Suppressor macrophage (primary cell): ENCODE results near the gene CCDC149.

Source experiments
- DNase-seq, 4 experiments: peaks; one replicate each; pipeline ENCODE4 v3.0.0-alpha.2; 2020 to 2022

The CCDC149 gene

DNA sequence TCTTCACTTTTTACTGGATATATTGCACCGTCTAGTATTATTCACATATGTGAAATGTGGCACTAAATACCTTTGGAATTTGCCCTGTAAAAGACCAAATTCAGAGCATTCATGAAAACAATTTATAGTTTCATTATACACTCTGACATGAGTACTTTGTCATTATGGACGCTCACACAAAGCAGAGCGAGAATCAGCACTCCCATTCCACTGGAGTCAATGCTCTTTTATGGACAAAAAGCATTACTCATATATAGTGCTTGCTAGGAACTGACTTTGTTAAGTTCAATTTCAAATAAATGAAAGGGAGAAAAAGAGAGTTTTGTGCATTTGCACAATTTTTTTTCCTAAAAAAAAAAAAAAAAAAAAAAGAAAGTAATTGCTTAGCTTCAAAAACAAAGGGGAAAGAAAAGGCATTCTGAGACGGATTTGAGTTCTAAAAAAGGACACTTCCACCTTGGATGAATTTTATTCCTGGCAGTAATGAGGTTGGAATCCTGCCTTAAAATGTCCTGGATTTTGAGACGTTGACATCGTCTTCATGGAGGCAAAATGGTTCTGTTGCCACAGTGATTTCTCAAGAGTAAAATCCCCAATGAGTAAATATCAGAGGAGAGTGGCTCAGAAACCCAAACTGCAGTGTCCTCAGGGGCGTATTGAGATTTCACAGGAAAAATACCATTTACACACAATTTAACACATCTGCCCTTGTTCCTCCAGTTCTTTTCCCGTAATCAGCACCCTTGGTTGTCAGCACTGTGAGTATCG, 34.8 kb downstream of the CCDC149 start:
- DNase-seq, result no peak

DNA sequence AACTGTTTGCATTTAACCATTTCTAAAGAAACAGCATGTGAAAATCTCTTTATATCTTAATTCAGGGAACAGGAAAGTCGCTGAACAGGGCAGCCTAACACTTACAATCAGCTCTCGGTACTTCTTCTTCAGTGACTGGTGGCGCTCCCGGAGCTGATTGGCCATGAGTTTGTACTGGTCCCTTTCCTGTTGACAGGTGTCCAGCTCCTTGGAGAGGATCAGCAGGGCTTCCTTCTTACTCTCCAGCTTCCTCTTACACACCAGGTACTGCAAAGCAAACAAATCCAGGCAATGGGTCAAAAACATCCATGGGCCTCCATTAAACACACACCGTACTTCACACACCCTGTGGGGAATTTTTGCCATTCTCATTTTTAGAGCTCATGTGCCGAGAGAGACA, 36.4 kb downstream of the CCDC149 start:
- no peak for DNase-seq

DNA sequence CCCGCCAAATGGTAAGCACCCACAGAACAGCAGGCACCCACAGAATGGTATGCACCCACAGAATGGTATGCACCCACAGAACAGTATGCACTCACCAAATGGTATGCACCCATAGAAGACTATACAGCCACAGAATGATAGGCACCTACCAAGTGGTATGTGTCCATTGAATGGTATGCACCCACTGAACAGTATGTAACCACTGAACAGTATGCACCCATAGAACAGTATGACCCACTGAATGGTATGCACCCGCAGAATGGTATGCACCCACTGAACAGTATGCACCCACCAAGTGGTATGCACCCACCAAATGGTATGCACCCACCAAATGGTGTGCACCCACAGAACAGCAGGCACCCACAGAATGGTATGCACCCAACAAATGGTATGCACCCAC, 40.1 kb downstream of the CCDC149 start:
- no peak for DNase-seq

DNA sequence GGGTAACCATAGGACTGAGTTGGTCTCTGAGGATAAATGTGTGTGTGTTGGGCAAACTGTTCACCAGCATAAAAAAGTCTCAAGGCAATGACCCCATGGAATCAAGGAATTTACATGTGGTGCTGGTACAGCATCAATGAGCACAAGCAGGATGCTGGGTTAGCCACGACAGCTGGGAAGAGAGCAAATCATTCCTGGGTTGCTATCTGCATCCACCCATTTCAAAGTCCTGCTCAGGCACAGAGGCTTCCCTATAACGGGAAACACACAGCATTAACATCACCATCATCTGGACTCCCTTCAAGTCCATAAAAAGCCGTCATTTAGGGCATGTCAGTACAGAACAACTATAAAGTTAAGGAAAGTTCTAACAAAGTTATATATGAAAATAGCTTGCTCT, 41.6 kb downstream of the CCDC149 start:
- no peak for DNase-seq

DNA sequence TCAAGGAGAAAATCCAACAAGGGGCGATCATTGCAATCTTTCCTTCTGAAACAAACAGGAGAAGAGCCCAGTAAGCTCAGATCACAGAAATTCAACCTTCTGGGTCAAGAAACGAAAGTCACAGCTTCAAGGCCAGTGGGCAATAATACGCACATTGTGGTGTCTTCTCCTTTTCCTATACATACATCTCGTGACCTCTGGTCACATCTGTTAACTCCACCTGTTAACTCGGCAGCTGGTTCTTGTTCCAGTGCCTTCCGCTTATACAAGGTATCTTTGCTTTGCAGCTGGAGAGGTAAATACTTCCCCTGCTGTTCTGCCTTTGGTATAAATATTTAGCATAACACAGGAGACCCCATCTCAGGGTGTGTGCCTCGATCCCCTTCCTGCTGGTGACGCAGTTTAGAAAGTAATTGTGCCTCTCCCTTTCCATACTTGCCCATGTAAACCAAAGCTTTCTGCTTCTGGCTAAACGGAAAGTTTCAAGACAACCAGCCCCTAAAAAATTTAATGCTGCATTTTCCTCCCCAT, 45.0 kb downstream of the CCDC149 start:
- no peak for DNase-seq

DNA sequence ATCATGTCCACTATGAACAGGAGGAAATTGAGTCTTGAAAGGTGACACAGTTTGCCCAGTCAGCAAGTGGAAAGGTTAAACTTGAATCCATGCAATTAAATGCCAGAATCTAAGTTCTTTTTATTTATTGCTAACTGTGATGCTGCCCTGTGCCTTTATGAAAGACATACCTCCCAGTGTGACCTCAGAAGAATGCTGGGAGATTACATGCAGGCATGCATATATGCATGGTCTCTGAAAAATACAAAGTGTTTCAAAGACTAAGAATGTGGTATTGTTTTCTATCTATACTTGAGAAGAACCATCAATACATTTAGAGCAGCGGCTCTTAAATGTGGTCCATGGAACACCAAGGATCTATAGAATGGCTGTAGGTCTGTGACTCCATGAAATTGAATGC, 45.6 kb downstream of the CCDC149 start:
- DNase-seq, result no peak

DNA sequence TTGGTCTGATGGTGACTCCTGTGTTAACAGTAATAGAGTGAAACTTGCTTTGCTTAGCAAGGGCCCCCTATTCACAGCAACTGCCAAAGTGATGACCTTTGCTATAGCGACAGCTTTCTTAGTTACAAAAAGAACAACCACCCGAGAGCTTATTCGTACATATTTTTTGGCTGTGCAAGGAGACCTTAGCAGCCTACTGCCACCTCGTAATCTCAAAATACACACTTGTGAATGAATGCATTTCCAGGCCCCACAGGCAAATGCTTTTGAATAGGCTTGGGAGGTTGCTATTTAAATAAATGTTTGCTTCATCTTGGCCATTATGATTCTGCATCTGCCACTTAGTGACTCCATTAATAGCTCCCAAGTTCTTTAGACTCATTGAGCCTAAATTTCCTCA, 47.4 kb downstream of the CCDC149 start:
- no peak for DNase-seq

DNA sequence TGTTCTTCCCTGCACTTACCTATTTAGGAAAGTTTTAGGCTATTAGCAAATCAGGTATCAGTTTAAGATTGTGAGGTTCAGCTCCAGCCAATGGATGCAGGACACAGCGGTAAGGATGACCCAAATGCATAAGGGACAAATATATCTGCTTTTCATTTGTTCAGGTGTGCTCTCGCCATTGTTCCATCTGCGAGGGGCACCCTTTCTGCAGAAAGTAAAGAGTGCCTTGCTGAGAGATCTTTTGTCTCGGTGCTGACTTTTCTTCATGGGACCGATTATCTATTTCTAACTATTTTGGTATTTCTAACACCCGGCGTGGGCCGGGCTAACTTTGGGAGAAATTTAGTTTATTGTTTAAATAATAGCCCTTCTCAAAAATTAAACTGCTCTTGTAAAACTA, 49.0 kb downstream of the CCDC149 start:
- DNase-seq, result no peak

DNA sequence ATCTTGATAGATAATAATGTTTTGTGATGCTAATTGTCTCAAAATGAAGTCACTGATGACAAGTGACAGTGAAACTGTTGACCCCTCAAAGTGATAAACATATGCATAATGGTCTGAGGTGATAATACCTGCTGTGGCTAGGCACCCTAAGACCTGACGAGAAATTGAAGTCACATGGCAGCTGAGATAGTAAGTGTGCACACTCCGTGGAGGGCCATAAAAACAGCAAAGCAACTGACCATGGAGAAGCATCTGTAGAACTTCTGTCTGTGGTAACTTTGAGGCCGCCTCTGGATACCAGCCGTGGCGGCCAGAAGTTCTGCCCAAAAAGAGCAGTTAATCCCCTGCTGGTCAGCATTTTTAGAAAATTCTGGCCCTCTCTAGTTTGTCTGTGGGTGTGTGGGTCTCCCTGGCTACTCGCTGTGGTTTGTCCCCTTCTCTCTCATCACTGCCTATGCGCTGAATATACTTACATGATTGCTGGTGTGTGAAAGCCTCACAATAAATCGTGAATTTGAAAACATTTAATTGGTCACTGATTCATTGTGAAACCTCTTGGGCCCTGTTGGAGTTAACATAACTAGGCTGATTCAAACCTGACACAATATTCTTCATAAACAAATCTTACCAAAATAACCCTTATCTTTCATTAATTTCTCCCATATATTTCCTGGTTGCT, 50.6 kb downstream of the CCDC149 start:
- DNase-seq, result no peak

DNA sequence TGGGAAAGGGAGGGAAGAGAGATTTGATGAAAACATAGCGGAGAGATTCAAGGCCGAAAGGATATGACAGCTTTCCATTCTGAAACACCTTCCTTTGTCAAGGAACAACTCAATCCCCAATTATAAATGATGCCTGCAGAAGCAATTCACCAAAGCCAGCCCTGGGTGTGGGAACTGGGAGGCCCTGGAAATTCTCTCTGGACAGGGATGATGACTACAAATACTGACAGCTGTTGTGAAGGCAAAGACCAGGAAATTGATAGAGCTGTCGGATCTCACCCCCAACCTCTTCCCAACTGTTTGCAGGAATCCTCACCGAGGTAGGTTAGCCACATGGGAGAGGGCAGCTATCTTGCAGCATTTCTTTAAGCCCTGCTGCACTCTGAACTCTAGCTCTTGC, 54.3 kb downstream of the CCDC149 start:
- DNase-seq, result no peak

DNA sequence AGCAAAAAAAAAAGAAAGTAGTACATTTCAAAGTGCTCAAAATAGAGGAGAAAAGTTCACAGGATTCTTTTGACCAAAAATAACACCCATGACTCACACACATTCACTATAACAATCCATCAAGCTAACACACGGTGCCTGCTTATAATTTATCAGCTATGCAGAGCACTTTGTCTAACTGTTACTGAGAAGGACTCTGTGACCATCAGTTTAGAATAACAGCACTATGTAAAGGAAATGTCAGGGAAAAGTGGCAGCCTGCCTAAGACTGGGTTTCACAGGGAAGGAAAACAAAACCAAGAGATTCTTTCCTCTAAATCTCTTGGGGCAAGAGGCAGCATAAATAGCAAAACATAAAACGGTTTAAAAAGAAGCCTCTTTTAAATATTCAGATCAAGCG, 54.8 kb downstream of the CCDC149 start:
- DNase-seq, result no peak

DNA sequence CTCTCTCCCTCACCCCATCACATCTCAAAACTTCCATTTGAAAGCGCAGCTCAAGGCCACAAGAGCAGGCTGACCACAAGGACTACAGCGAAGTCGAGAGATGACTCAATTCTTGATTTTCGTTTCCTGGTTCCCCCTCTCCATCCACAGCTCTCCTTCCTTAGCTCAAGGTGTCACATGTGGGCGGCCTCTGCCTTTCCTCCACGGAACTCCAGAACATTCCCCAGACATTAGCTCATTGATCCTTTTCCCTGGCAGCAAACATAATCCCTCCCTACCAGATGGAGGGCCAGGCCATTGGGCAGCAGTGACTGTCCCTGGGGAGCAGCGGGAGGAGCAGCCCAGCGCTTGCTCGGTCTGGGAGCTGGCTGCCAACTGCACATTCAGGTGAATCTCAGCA, 56.3 kb downstream of the CCDC149 start:
- no peak for DNase-seq

DNA sequence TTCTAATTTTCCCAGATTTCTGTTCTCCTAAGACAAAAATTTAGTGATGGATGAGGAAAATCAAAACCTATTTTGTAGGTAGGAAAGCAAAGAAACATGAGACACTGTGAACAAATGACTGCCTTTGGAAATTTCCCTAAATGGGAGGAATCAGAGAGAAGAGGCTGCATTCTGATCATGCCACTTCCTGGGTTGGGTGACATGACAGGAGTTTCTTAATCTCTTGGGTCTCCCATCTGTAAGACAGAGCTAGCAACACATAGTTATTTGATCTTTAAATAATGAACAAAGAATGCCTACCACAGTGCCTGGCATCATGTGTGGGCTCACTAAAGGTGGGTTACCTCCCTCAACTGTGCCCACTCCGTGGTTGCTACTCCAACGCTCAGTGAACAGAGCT, 57.1 kb downstream of the CCDC149 start:
- no peak for DNase-seq

DNA sequence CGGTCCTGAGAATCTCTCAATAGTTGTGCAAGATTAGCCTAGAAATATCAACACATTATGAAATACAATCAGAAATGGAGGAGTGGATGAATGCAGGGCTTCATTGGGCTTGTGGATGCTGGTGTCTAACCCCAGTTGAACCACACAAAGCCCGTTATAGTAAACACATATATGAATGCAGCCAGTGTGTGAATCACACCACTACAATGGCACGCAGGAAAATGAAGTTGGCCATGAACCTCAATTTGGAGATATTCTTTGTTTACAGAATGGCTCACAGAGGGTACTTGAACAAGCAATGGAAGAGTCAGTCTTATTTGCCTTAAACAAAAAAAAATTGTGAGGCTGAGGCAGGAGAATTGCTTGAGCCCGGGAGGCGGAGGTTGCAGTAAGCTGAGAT, 59.7 kb downstream of the CCDC149 start:
- no peak for DNase-seq

DNA sequence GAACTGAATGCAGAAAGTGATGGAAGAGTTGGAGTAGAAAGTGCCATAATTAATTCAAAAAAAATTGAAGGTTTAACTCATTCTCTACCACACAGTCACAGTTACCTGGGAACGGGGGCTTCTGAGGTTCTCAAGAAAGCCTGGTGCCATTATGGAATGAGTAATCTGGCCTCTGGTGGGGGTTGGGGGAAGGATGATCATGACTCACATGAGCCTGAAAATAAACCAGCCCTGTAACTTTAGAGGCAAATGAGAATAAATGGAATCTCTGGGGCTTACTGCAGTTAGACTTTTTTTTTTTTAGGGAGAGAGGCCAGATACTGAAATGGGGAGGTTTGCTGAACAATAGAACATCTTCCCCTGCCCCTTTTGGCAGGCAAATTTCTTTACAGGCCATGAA, 62.2 kb downstream of the CCDC149 start:
- peak; percentile 17 to 48 (median 35) for DNase-seq

DNA sequence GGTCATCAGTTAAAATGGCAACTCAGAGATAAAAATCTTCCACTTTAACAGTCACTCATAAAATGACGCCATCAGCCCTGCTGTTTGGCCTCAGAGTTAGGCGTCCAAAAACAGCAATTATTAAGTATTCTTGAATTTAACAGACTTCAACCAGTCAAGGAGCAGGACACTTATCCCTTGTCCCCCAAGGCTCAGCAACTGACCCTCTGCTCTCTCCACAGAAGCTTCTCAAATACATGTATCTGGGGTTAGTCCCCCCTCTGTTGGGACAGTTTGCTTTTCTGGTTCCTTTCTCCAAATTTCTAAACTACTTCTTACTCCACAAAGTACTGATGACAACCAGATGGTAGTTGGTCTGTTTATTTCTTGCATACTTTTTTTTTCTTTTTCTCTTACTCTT, 63.1 kb downstream of the CCDC149 start:
- no peak for DNase-seq

DNA sequence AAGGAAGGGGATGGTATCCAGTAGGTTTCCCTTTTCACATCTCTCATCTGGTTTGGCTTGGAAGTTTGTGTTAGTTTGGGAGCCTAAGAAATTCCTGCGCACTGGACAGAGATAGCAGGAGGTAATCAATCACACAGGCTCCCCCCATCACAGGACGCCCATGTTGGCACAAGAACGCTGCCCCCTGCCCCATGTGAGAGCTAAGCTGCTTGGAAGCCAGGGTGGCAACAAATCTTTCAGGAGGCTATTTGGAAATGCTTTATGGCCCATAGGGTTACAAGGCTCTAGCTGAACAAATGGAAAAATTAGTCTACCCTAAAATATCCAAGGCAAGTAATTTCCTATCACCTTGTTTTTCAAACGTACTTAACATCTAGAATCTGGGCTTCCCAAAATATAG, 63.5 kb downstream of the CCDC149 start:
- no peak for DNase-seq

DNA sequence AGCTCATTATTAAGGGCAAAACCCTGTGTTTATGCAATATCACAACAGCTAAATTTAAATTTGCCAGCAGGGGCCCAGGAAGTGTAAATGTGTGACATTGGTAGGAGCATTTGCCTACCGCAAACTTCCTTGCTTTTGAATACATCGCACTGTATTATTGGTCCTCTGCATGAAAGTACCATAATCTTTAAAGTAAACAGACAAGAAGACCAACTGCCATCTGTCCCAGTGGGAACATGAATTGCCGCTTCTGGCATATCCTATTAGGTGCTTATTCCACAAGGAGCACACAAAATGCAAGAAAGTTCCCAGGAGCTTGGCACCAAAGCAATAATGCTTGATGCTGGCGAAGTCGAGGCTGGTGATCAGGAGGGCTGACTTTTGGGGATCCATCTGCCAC, 66.1 kb downstream of the CCDC149 start:
- no peak for DNase-seq

DNA sequence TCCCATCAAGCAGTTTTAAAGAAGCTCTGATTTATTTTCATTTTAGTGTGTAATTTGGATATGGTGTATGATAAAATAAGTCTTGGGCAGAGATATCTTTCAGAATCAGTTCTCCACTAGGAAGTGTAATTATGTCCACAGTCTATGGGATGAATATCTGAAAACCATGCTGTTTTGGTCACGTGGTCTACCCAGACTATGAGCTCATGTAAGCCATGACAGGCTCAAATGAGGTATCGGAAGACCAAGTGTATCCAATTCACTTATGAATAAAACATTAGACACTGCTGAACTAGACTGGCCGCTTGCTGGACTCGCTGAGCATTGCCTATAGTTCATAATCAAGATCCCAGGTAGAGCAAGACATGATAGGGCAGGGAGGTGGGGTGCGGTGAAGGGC, 66.9 kb downstream of the CCDC149 start:
- DNase-seq, result no peak

DNA sequence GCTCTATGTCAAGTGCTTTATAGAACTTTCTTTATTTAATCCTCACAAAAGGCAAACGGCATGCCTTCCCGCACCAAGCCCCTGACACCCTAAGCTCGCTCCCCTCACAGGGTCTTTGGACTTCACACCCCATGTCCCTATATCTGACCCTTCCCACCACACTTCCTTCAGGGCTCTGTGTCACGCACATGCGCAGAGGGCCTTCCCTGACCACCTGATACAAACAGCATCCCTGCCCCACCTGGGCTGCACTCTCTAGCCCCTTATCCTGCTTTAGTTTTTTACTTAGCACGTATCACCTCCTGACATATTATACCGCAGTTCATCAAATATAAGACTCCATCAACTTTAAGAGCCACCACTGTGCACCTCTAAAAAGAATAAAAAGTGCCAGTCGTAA, 67.7 kb downstream of the CCDC149 start:
- DNase-seq, result no peak

DNA sequence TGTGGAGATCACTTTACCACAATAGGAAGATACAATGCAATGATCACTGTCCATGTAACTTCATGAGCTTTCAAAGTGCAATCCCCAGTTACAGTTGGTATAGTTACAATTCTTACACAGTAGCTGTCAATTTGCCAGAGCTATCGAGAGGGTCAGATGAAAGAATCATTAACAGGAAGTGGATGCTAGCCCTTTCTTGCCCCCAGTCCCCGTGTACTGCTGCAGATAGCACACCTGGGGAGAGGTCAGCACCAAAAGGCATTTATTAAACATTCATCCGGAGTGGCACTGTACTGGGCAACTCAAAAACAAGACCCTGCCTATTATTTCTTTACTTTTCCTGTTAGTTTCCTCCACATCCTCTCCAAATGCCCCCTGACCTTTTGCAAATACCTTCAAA, 69.7 kb downstream of the CCDC149 start:
- no peak for DNase-seq

DNA sequence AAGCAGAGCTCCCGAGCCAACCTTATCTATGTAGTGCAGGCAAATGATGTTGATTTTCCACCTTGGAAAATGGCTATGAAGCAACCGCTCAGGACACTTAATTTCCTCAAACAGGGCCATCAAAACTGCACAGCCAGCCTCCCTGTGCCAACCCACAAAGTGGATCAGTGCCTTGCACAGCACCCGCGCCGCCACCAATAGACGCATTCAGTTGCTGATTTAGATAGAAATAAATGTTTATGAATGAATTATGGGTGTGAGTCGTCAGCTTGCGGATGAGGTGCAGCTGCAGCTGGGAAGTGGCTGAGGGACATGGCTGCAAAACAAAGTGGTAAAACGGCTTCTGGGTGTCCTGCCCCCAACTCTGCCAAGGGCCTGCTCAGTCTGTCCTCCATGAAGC, 70.5 kb downstream of the CCDC149 start:
- DNase-seq, result no peak

DNA sequence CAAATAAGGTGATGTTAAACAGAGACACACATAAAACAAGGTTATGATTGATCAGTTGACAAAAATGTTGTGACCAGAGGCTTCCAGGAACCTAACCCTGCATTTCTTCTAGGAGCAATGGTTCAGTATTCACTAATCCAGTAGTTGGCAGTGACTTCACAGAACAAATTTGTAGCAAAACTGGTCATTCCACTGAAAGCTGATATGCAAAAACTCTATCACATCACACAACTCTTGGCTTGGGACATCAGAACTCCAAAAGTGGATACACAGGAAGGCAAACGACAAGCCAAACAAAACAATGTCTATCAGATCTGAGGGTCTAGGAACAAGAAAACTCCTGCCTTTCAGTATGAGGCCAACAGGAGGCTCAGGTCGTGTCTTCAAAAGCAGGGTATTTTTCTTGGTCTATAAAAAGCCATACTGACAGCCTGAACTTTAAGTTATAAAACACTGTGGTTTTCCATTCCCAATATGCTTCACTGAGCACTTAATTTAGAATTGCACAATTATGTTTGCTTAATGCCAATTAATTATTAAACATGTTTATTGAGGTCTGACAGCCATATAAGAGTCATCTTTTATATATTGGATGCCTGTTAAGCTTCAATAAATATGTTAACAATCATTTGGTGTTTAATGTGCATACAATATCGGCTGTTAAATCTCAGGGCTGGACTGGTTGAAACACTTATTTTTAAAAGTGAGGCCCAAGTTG, 71.9 kb downstream of the CCDC149 start:
- no peak for DNase-seq

DNA sequence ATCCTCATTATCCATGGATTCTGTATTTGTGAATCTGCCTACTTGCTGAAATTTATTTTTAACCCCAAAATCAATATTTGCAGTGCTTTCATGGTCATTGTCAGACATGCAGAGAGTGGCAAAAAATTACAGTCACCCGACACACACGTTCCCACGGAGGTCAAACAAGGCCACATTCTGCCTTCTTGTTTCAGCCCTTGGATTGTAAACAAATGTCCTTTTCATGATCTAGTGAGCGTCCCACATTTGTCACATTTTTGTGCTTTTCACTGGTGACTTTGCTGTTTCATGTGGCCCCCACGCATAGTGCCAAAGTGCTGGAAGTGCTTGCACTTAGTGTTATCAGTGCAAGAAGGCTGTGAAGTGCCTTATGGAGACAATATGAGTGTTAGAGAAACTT, 72.5 kb downstream of the CCDC149 start:
- DNase-seq, result no peak
